GM19025 (cell line): Measurements from ENCODE around the gene GNG7.
"Not testable (repeated sequence)": the region's sequence is repeated elsewhere in the genome, so short reads cannot be mapped to it uniquely, and the experiment has no call there.

Experiments
- ATAC-seq: cut with Tn5 transposase; IDR thresholded peaks from one replicate; pipeline ENCODE4 v1.9.1; 2021; ENCODE audit warnings: mild to moderate bottlenecking, low read depth, moderate library complexity; ENCODE audit not compliant: unreplicated experiment

GNG7 gene

GRCh38 chr19:2495130-2495641, 207.3 kb downstream of the GNG7 start:
- ATAC-seq, result no peak

- ATAC-seq, result no peak
These were observed 207.9 kb downstream of the GNG7 start for GRCh38 chr19:2494447-2495129.

- no peak for ATAC-seq
These were observed 208.4 kb downstream of the GNG7 start for GRCh38 chr19:2494084-2494446.

- not testable (repeated sequence) for ATAC-seq
These were observed 209.0 kb downstream of the GNG7 start for GRCh38 chr19:2493448-2493847.

- ATAC-seq, result no peak
These were observed 209.6 kb downstream of the GNG7 start for GRCh38 chr19:2492870-2493269.

GRCh38 chr19:2491130-2491801, 211.2 kb downstream of the GNG7 start:
- ATAC-seq, result no peak

GRCh38 chr19:2490659-2491058, 211.8 kb downstream of the GNG7 start:
- ATAC-seq, result no peak

GRCh38 chr19:2488942-2489731, 213.4 kb downstream of the GNG7 start:
- no peak for ATAC-seq

GRCh38 chr19:2488405-2488941, 214.0 kb downstream of the GNG7 start:
- ATAC-seq, result no peak

GRCh38 chr19:2487842-2488241, 214.7 kb downstream of the GNG7 start:
- no peak for ATAC-seq

- ATAC-seq, result no peak
These were observed 215.4 kb downstream of the GNG7 start for GRCh38 chr19:2487090-2487489.

- ATAC-seq, result no peak
These were observed 217.1 kb downstream of the GNG7 start for GRCh38 chr19:2485428-2485827.

- ATAC-seq, result no peak
These were observed 218.1 kb downstream of the GNG7 start for GRCh38 chr19:2484178-2484937.

GRCh38 chr19:2483484-2484151, 218.9 kb downstream of the GNG7 start:
- ATAC-seq, result no peak

GRCh38 chr19:2483084-2483483, 219.4 kb downstream of the GNG7 start:
- no peak for ATAC-seq

GRCh38 chr19:2482354-2483038, 220.0 kb downstream of the GNG7 start:
- ATAC-seq, result no peak

- no peak for ATAC-seq
These were observed 221.0 kb downstream of the GNG7 start for GRCh38 chr19:2481466-2481865.

GRCh38 chr19:2479556-2480194, 222.8 kb downstream of the GNG7 start:
- ATAC-seq, result no peak
